HFFc6 (cell line): Measurements from ENCODE around the gene TMEM256. TPM values are rescaled to one million over a fixed set of nuclear protein-coding genes. Genes with fewer than 3 reads are reported as not detected.

Source experiments
- DNase-seq: peaks from one replicate; pipeline ENCODE4 v3.0.0-alpha.2; 2018
- H3K27ac Mint-ChIP-seq: 2 replicates; pipeline ENCODE4 v1.8.0; 2020; ENCODE audit warnings: mild to moderate bottlenecking, mixed read lengths
- H3K27me3 Mint-ChIP-seq: 2 replicates; pipeline ENCODE4 v1.8.0; 2021; ENCODE audit warnings: mild to moderate bottlenecking, moderate library complexity, mixed read lengths; ENCODE audit not compliant: insufficient read depth
- H3K36me3 Mint-ChIP-seq: 2 replicates; pipeline ENCODE4 v1.8.0; 2021; ENCODE audit warnings: low read depth, mixed read lengths
- H3K4me1 Mint-ChIP-seq: 2 replicates; pipeline ENCODE4 v1.8.0; 2020; ENCODE audit warnings: low read depth, mixed read lengths
- H3K4me3 Mint-ChIP-seq: 2 replicates; pipeline ENCODE4 v1.8.0; 2020; ENCODE audit warnings: mild to moderate bottlenecking, moderate library complexity, mixed read lengths
- H3K9me3 Mint-ChIP-seq: 2 replicates; pipeline ENCODE4 v1.8.0; 2020; ENCODE audit warnings: mild to moderate bottlenecking, mixed read lengths
- CTCF ChIP-seq: fragments of 200-600 bp; sonication (generic); IDR thresholded peaks from 2 replicates; pipeline ENCODE4 v1.5.0; 2021; ENCODE audit warnings: antibody characterized with exemption, mild to moderate bottlenecking
- total RNA-seq, 6 experiments: library from RNA; stranded (reverse); fragmentation: NEBNext Ultra II Directional; extraction: Animal tissue kit (Norgen Biotek cat#: 25700); gene quantifications; 2 replicates in 1 of 6; 3 replicates in 5 of 6; pipeline ENCODE4 v1.2.3, GENCODE V29; 2021

TMEM256 gene
- total RNA-seq, 6 experiments from 2014 or later = 52.2 to 79.1 (median 72.3) TPM

DNA sequence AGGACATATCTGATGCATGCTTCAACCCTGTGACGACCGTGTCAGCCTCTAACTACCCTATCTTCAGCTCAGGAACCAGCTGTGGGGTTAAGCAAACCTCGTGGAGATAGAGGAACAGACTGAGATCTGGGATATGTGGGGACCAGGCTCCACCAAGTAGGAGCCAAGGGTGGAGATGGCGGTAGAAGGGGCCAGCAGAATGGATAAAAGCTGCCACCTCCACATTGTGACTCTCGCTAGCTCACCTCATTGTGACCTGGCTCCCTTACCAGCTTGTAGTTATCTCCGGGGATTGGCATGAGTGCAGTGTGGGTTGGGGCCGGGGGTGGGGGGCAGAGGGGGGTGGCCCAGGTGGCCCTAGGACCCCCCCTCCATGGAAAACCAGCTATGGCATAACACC lies 21.4 kb upstream of the TMEM256 start, which contains the start of gene SPEM2:
TSS of gene SPEM2 (plus strand) at position 301 of the 400 bp plus-strand sequence. CDS start at position 374, 73 bp downstream.
- TF ChIP-seq CTCF = no peak

GRCh38 chr17:7423679-7424078 lies 19.8 kb upstream of the TMEM256 start:
- H3K4me1 Mint-ChIP-seq = no peaks in the 10 kb centered on the region
- H3K4me3 Mint-ChIP-seq = no peak overlapping the region
- peaks cover 3% of the 10 kb centered on the region for H3K27me3 Mint-ChIP-seq
- H3K9me3 Mint-ChIP-seq = no peaks in the 10 kb centered on the region
- TF ChIP-seq CTCF = no peak
- no peak for DNase-seq
- H3K27ac Mint-ChIP-seq = no peak overlapping the region
- H3K36me3 Mint-ChIP-seq = no peaks in the 10 kb centered on the region

More for the DNA sequence above, 21.4 kb upstream of the TMEM256 start, which contains the start of gene SPEM2:
- no peak for DNase-seq
- Mint-ChIP-seq H3K4me1 (no peaks in the 10 kb centered on the region), H3K9me3 (no peaks in the 10 kb centered on the region), H3K27ac (no peak within 1 kb of the TSS), H3K27me3 (peaks cover 1% of the 10 kb centered on the region), H3K4me3 (no peak within 1 kb of the TSS), H3K36me3 (no peaks in the 10 kb centered on the region)

DNA sequence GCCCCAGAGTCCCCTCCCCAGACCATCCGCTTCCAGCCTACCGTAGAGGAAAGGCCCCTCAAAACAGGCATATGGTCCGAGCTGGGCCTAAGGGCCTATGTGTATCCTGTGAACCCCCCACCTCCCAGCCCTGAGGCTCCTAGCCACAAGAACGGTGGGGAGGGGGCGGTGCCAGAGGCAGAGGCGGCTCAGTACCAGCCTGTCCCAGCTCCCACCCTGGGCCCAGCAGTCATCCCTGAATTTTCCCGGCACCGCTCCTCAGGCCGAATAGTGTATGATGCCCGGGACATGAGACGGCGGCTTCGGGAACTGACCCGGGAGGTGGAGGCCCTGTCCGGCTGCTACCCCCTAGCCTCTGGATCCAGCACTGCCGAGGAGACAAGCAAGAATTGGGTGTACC lies 17.3 kb upstream of the TMEM256 start:
- DNase-seq = no peak
- H3K27ac Mint-ChIP-seq = no peak overlapping the region
- no peaks in the 10 kb centered on the region for H3K9me3 Mint-ChIP-seq
- peaks cover 4% of the 10 kb centered on the region for H3K27me3 Mint-ChIP-seq
- H3K36me3 Mint-ChIP-seq = peaks cover 6% of the 10 kb centered on the region; the same call in 1 of the 2 replicates
- H3K4me3 Mint-ChIP-seq = no peak overlapping the region
- TF ChIP-seq CTCF = no peak
- no peaks in the 10 kb centered on the region for H3K4me1 Mint-ChIP-seq

DNA sequence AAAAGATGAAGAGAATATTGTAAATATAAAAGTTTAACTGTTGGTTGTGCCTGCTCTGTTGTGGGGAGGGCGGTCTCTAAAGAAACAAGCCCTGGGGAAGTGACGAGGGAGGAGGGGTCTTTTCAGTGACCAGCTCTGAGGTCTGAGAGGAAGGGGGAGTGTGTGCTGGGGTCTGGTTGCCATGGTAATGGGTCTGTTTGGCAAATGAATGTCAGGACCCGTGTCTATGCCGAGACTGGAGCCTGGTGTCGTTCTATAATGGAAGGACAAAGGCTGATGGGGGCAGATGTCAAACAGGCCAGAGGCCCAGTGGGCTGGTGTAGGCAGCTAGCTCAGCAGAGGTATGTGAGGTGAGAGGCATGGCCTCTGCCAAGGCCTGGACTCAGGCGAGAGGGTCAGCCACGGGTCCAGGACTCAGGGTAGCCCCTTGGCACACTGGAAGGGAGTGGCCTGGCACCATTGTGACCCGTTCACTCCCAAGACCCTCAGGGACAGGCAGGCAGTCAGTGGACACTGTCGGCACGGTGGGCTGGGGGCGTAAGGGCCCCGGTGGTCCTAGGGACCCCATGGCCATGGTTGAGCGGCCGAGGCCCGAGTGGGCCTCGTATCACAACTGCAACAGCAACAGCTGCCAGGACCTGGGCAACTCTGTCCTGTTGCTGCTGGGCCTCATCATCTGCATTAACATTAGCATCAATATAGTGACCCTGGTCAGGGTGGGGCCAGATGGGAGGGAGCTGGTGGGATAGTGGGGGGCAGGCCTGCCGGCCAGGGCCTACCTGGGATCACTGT lies 16.1 kb upstream of the TMEM256 start, which contains the start of gene SPEM1:
TSS of gene SPEM1 (plus strand) at position 506 of the 792 bp plus-strand sequence. CDS start at position 567, 61 bp downstream.
- H3K27ac Mint-ChIP-seq = no peak within 1 kb of the TSS

DNA sequence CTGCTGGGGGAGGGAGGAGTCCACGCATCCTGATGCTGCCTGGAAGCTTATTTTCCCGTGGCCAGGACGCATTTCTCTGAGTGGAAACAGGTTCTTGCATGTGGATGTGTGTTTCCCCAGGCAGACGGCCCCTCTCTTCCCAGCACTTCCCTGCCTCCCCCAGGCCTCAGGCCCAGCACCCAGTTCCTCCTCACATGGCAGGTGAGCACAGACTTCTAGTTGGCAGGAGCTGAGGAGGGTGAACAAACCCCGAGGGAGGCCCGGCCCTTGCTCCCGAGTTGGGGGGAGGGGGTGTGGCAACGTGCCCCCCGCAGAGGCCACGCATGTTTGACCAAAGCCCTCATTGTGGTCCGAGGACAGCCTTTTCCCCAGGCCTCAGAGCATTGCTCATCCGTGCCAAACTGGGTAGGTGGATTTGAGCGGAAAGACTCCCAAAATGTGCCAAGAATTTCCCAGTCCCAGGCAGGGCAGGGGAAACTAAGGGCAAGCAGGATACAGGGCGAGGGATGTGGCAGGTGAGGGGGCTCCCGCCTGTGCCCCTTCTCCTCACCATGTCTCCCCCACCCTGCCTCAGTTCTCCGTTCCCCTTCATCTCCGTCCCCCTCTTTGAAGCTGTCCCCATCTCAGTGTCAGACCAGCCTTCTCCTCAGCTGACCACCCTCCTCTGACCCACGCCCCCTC lies 14.7 kb upstream of the TMEM256 start:
- no peak for DNase-seq
- Mint-ChIP-seq H3K27ac (no peak overlapping the region), H3K4me3 (no peak overlapping the region), H3K36me3 (peaks cover 15% of the 10 kb centered on the region), H3K27me3 (peaks cover 4% of the 10 kb centered on the region), H3K4me1 (no peaks in the 10 kb centered on the region), H3K9me3 (no peaks in the 10 kb centered on the region)
- no peak for TF ChIP-seq CTCF

More for the DNA sequence above, 16.1 kb upstream of the TMEM256 start, which contains the start of gene SPEM1:
- no peak for TF ChIP-seq CTCF
- H3K9me3 Mint-ChIP-seq = no peaks in the 10 kb centered on the region
- no peaks in the 10 kb centered on the region for H3K4me1 Mint-ChIP-seq
- peaks cover 15% of the 10 kb centered on the region for H3K36me3 Mint-ChIP-seq
- peaks cover 4% of the 10 kb centered on the region for H3K27me3 Mint-ChIP-seq
- DNase-seq = no peak
- H3K4me3 Mint-ChIP-seq = no peak within 1 kb of the TSS
